Colonic mucosa (tissue), 4 donors: ENCODE measurements around the gene LRRC7. TPM values are rescaled to one million over a fixed set of nuclear protein-coding genes. Genes with fewer than 3 reads are reported as not detected.

Experiments
- DNase-seq: peaks from one replicate; pipeline ENCODE4 v3.0.0-alpha.2; 2020
- H3K27ac ChIP-seq: fragments of 200-600 bp; one replicate; pipeline ENCODE4 v1.8.0; 2021
- H3K27me3 ChIP-seq: fragments of 200-600 bp; one replicate; pipeline ENCODE4 v1.8.0; 2021
- H3K36me3 ChIP-seq: fragments of 200-600 bp; one replicate; pipeline ENCODE4 v1.8.0; 2021
- H3K4me1 ChIP-seq: fragments of 200-600 bp; one replicate; pipeline ENCODE4 v1.8.0; 2021; ENCODE audit warnings: mild to moderate bottlenecking
- H3K4me3 ChIP-seq: fragments of 200-600 bp; one replicate; pipeline ENCODE4 v1.8.0; 2021
- H3K9ac ChIP-seq, 2 donors: one replicate each; pipeline ENCODE4 v1.7.0; 2013; ENCODE audit warnings: control low read depth in 2 of 2, low read depth in 2 of 2, low read length in 2 of 2
- H3K9me3 ChIP-seq: fragments of 200-600 bp; one replicate; pipeline ENCODE4 v1.8.0; 2021
- intact Hi-C: fragments of 100-400 bp; cut with DNase I; formaldehyde crosslinking; loops from one replicate; pipeline ENCODE4 v1.14.1; 2022
- total RNA-seq, 2 donors: library from RNA; stranded (reverse); fragmentation: NEBNext Ultra II Directional in 1 of 2; extraction: Animal tissue kit (Norgen Biotek cat#: 25700) in 1 of 2; gene quantifications; one replicate each; pipeline ENCODE4 v1.2.1, GENCODE V29; 2021
- TF ChIP-seq, protein P1 (sequence below): fragments of 200-600 bp; IDR thresholded peaks from one replicate; pipeline ENCODE4 v1.8.0; 2022; ENCODE audit warnings: antibody characterized with exemption, mild to moderate bottlenecking
- donor health status: healthy.
- donor health status: DM: no; HTN: no; CAD: no.
- donor health status: DM: no; HTN: no; CAD: no.

Gene LRRC7
- total RNA-seq, 2 donors from 2014 or later, result 0.21 to 0.22 TPM

DNA sequence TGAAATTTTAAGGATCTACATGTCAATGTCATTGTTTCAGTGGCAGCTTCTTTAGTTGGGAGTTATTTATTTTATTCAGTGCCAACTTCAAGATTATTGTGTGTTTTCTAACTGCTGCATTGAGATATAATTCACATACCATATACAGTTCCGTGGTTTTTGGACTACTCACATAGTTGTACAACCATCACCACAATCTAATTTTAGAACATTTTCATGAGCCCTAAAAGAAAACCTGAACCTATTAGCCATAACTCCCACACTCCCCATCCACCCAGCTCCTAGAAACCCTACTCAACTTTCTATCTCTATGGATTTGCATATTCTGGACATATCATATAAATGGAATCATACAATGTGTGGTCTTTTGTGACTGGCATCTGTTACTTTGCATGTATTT, 417.7 kb downstream of the LRRC7 start:
- intact Hi-C loops, result no loop called here
- TF ChIP-seq, protein P1, sequence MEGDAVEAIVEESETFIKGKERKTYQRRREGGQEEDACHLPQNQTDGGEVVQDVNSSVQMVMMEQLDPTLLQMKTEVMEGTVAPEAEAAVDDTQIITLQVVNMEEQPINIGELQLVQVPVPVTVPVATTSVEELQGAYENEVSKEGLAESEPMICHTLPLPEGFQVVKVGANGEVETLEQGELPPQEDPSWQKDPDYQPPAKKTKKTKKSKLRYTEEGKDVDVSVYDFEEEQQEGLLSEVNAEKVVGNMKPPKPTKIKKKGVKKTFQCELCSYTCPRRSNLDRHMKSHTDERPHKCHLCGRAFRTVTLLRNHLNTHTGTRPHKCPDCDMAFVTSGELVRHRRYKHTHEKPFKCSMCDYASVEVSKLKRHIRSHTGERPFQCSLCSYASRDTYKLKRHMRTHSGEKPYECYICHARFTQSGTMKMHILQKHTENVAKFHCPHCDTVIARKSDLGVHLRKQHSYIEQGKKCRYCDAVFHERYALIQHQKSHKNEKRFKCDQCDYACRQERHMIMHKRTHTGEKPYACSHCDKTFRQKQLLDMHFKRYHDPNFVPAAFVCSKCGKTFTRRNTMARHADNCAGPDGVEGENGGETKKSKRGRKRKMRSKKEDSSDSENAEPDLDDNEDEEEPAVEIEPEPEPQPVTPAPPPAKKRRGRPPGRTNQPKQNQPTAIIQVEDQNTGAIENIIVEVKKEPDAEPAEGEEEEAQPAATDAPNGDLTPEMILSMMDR, result no peak
- Histone ChIP-seq H3K9ac (no peak overlapping the region), H3K4me1 (no peaks in the 10 kb centered on the region), H3K9me3 (no peaks in the 10 kb centered on the region), H3K36me3 (no peaks in the 10 kb centered on the region), H3K4me3 (no peak overlapping the region), H3K27me3 (no peaks in the 10 kb centered on the region), H3K27ac (no peak overlapping the region)
- DNase-seq, result no peak

DNA sequence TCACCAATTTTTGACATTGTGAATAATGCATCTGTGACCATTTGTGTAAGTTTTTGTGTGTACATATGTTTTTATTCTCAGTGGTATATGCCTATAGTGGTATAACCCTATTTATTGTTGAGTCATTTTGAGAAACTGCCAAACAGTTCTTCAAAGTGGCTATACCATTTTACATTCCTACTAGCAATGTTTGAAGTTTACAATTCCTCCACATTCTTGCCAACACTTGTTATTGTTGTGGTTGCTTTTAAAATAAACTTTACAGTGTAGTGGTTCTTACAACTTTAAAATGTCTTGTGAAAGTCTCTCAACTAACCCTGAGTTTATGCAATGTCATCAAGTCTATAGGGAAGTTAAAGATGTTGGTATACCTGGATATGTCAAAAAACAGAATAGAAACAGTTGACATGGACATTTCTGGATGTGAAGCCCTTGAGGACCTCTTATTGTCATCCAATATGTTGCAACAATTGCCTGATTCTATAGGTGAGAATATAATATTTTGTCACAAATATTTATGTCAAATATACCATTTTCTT, 418.2 kb downstream of the LRRC7 start:
- H3K9ac ChIP-seq, result no peak overlapping the region
- H3K9me3 ChIP-seq, result no peaks in the 10 kb centered on the region
- no peak overlapping the region for H3K27ac ChIP-seq
- TF ChIP-seq, protein P1, result no peak
- H3K4me3 ChIP-seq, result no peak overlapping the region
- intact Hi-C loops, result no loop called here
- H3K27me3 ChIP-seq, result no peaks in the 10 kb centered on the region
- no peak for DNase-seq
- no peaks in the 10 kb centered on the region for H3K36me3 ChIP-seq
- no peaks in the 10 kb centered on the region for H3K4me1 ChIP-seq

DNA sequence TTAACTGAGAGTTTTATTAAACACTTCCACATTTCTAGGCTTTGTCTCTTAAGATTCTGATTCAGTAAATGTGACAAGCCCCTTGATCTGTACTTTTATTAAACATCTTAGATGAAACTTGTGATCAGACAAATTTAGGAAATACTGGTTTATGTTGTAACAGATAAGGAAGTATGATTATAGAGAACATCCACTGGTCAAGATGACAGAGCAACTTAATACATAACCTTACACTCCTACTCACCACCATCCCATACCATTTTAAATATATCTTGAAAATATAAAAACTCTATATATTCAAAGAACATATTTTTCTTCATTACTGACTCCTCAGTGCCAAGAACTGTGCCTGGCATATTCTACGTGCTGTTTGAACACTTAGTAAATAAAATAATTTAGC, 420.2 kb downstream of the LRRC7 start:
- H3K36me3 ChIP-seq, result no peaks in the 10 kb centered on the region
- no peak overlapping the region for H3K27ac ChIP-seq
- H3K9me3 ChIP-seq, result no peaks in the 10 kb centered on the region
- H3K27me3 ChIP-seq, result no peaks in the 10 kb centered on the region
- no peaks in the 10 kb centered on the region for H3K4me1 ChIP-seq
- TF ChIP-seq, protein P1, result no peak
- intact Hi-C loops, result no loop called here
- no peak overlapping the region for H3K9ac ChIP-seq
- no peak for DNase-seq
- H3K4me3 ChIP-seq, result no peak overlapping the region

DNA sequence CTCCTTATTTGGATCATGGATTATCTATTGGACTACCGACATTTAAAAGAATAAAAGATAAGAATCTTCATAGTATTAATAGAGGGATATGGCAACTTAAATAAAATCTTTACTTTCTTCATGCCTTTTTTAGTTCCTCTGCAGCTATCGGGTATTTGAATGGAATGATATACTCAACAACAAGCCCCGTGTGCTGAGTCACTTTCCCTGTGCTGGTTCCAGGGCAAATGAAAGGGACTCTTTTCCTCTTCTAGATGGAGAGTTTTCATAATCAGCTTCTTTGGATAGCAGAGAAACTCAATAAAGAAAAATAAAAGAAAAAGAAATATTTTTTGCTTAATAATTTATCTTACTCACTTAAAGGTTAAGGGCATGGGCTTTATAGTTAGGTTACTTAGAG, 423.9 kb downstream of the LRRC7 start:
- Histone ChIP-seq H3K4me3 (no peak overlapping the region), H3K4me1 (no peaks in the 10 kb centered on the region), H3K9me3 (no peaks in the 10 kb centered on the region), H3K27ac (no peak overlapping the region), H3K36me3 (no peaks in the 10 kb centered on the region), H3K9ac (no peak overlapping the region), H3K27me3 (no peaks in the 10 kb centered on the region)
- intact Hi-C loops, result no loop called here
- no peak for DNase-seq
- TF ChIP-seq, protein P1, result no peak

DNA sequence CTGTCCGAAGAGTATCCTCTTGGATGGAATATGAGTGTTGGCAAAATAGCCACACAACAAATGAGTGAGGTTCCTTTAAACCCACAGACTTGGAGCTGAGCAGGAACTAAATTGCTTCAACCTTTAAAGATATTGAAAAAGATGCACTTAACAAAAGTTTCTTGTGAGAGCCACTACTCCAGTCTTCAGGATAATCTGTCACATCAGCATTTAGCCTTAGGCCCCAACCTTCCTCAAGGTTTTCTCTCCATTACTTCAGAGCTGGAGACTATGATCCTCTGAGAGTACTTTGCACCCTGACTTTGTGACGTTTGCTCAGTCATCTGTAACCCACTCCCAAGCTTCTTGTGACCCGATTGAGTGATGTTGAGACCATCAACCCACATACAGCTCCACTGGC, 424.9 kb downstream of the LRRC7 start:
- intact Hi-C loops, result no loop called here
- TF ChIP-seq, protein P1, result no peak
- no peaks in the 10 kb centered on the region for H3K27me3 ChIP-seq
- no peak overlapping the region for H3K9ac ChIP-seq
- H3K27ac ChIP-seq, result no peak overlapping the region
- no peaks in the 10 kb centered on the region for H3K9me3 ChIP-seq
- H3K4me3 ChIP-seq, result no peak overlapping the region
- H3K36me3 ChIP-seq, result no peaks in the 10 kb centered on the region
- DNase-seq, result no peak
- no peaks in the 10 kb centered on the region for H3K4me1 ChIP-seq
